HG02938 (cell line): Measurements from ENCODE around the gene RUFY4.
"Not testable (repeated sequence)": the region's sequence is repeated elsewhere in the genome, so short reads cannot be mapped to it uniquely, and the experiment has no call there.

Experiments used
- ATAC-seq: cut with Tn5 transposase; IDR thresholded peaks from one replicate; pipeline ENCODE4 v1.9.1; 2021; ENCODE audit warnings: mild to moderate bottlenecking, moderate library complexity; ENCODE audit not compliant: unreplicated experiment

RUFY4 gene

GRCh38 chr2:218031261-218031660, 37.8 kb upstream of the RUFY4 start:
- no peak for ATAC-seq

GRCh38 chr2:218031771-218032257, 37.2 kb upstream of the RUFY4 start:
- ATAC-seq, result no peak

GRCh38 chr2:218032336-218033171, 36.5 kb upstream of the RUFY4 start:
- no peak for ATAC-seq

GRCh38 chr2:218033208-218033589, 35.9 kb upstream of the RUFY4 start:
- no peak for ATAC-seq

GRCh38 chr2:218033590-218034496, 35.2 kb upstream of the RUFY4 start:
- ATAC-seq, result no peak

- ATAC-seq, result peak; percentile 82
Measured at GRCh38 chr2:218034497-218035213, 34.4 kb upstream of the RUFY4 start.

GRCh38 chr2:218035463-218036100, 33.5 kb upstream of the RUFY4 start:
- ATAC-seq, result no peak

- no peak for ATAC-seq
Measured at GRCh38 chr2:218036371-218036770, 32.7 kb upstream of the RUFY4 start.

- ATAC-seq, result no peak
Measured at GRCh38 chr2:218039171-218039570, 29.9 kb upstream of the RUFY4 start.

- ATAC-seq, result no peak
Measured at GRCh38 chr2:218040883-218041282, 28.2 kb upstream of the RUFY4 start.

GRCh38 chr2:218041302-218042168, 27.5 kb upstream of the RUFY4 start:
- ATAC-seq, result no peak

GRCh38 chr2:218043100-218043499, 26.0 kb upstream of the RUFY4 start:
- ATAC-seq, result no peak

- no peak for ATAC-seq
Measured at GRCh38 chr2:218043701-218044109, 25.3 kb upstream of the RUFY4 start.

- ATAC-seq, result not testable (repeated sequence)
Measured at GRCh38 chr2:218044599-218044998, 24.5 kb upstream of the RUFY4 start.

GRCh38 chr2:218046238-218046637, 22.8 kb upstream of the RUFY4 start:
- no peak for ATAC-seq

GRCh38 chr2:218047536-218048225, 21.4 kb upstream of the RUFY4 start:
- ATAC-seq, result no peak

GRCh38 chr2:218051903-218052302, 17.1 kb upstream of the RUFY4 start:
- ATAC-seq, result no peak

- no peak for ATAC-seq
Measured at GRCh38 chr2:218059289-218059688, 9.8 kb upstream of the RUFY4 start.

- no peak for ATAC-seq
Measured at GRCh38 chr2:218060118-218060517, 8.9 kb upstream of the RUFY4 start.
